GM21576 (cell line): ENCODE measurements around the gene CCDC69.
A peak's percentile ranks its signal among the peaks of the same experiment; 100 is the strongest.

ENCODE experiments used
- ATAC-seq: cut with Tn5 transposase; IDR thresholded peaks from one replicate; pipeline ENCODE4 v1.9.1; 2021; ENCODE audit warnings: mild to moderate bottlenecking, moderate library complexity; ENCODE audit not compliant: unreplicated experiment

Gene CCDC69

GRCh38 chr5:151168602-151169344 is 55.1 kb downstream of the CCDC69 start:
- no peak for ATAC-seq

- no peak for ATAC-seq
Observed at GRCh38 chr5:151167022-151167421, 56.9 kb downstream of the CCDC69 start.

- ATAC-seq = peak; percentile 71
Observed at GRCh38 chr5:151164687-151165392, 59.1 kb downstream of the CCDC69 start.

GRCh38 chr5:151162776-151163175 is 61.1 kb downstream of the CCDC69 start:
- ATAC-seq = no peak

GRCh38 chr5:151159649-151160373 is 64.1 kb downstream of the CCDC69 start:
- no peak for ATAC-seq

GRCh38 chr5:151158287-151158661 is 65.6 kb downstream of the CCDC69 start:
- no peak for ATAC-seq

GRCh38 chr5:151157426-151158286 is 66.2 kb downstream of the CCDC69 start, which contains the start of gene ANXA6:
Gene ANXA6 (minus strand): TSS chr5:151157779. CDS start chr5:151147901, 9,878 bp downstream.
- peak; percentile 47 for ATAC-seq

GRCh38 chr5:151156507-151157420 is 67.1 kb downstream of the CCDC69 start:
- no peak for ATAC-seq

GRCh38 chr5:151155775-151156506 is 68.0 kb downstream of the CCDC69 start:
- peak; percentile 26 for ATAC-seq

GRCh38 chr5:151154931-151155774 is 68.7 kb downstream of the CCDC69 start:
- ATAC-seq = peak; percentile 26

GRCh38 chr5:151153766-151154272 is 70.1 kb downstream of the CCDC69 start:
- ATAC-seq = no peak

- no peak for ATAC-seq
Observed at GRCh38 chr5:151153300-151153699, 70.6 kb downstream of the CCDC69 start.

- ATAC-seq = peak; percentile 22
Observed at GRCh38 chr5:151151793-151152192, 72.1 kb downstream of the CCDC69 start.

- no peak for ATAC-seq
Observed at GRCh38 chr5:151151263-151151660, 72.6 kb downstream of the CCDC69 start.

- peak; percentile 57 for ATAC-seq
Observed at GRCh38 chr5:151150471-151151262, 73.2 kb downstream of the CCDC69 start.

GRCh38 chr5:151148583-151148982 is 75.3 kb downstream of the CCDC69 start:
- ATAC-seq = no peak

- ATAC-seq = no peak
Observed at GRCh38 chr5:151147033-151147432, 76.9 kb downstream of the CCDC69 start.
